ENCODE measurements around the gene CST6. TPM values are rescaled to one million over a fixed set of nuclear protein-coding genes. Genes with fewer than 3 reads are reported as not detected.

Gene CST6
- total and polyA plus RNA-seq, 2 donors (not counting 3 experiments of a cell fraction or from before 2014, with no cell fraction given), result 0.46 to 2.2 TPM

- FAIRE-seq (no peak), DNase-seq (ENCODE audit: low read depth, low spot score) (no peak)
- POLR2A ChIA-PET, result no interaction called here
- Histone ChIP-seq H3K36me3 (ENCODE audit: control insufficient read depth in 2 of 2, extremely low read depth in 1 of 2, insufficient read depth in 2 of 2, low read length in 2 of 2) (no peaks in the 10 kb centered on the region), H3K4me3 (replicated peaks in 1 of 3; ENCODE audit: insufficient read depth in 1 of 3, low read depth in 1 of 3, low read length in 3 of 3) (no peak overlapping the region), H3K9me1 (replicated peaks; ENCODE audit: control insufficient read depth, extremely low read depth, insufficient read depth, low read length) (no peaks in the 10 kb centered on the region), H3K4me2 (ENCODE audit: insufficient read depth, low read length) (no peak overlapping the region), H3K27ac (ENCODE audit: insufficient read depth, low read depth, low read length) (no peak overlapping the region), H3K4me1 (ENCODE audit: control insufficient read depth, extremely low read depth, insufficient read depth, low read length) (no peaks in the 10 kb centered on the region), H3K79me2 (ENCODE audit: control insufficient read depth, insufficient read depth, low read length) (no peaks in the 10 kb centered on the region), H4K20me1 (replicated peaks; ENCODE audit: control insufficient read depth, extremely low read depth, insufficient read depth, low read length) (no peaks in the 10 kb centered on the region), H3K9me3 (replicated peaks; ENCODE audit: control insufficient read depth, insufficient read depth, low read length) (no peaks in the 10 kb centered on the region), H3K9ac (replicated peaks; ENCODE audit: extremely low read depth, insufficient read depth, low read length) (no peak overlapping the region), H2AFZ (ENCODE audit: low read depth, low read length) (no peak overlapping the region), H3K27me3 (ENCODE audit: control insufficient read depth in 2 of 2, insufficient read depth in 2 of 2, low read length in 2 of 2) (peaks cover 0 to 8% of the 10 kb centered on the region in 2 experiments)
- dilution Hi-C loops (cut with MboI; ENCODE audit: extremely low pct_ligation_motif_present, low sequenced_read_pairs), result no loop called here
- CTCF ChIA-PET, result interaction anchor here (1.3 to 2.5 kb wide), 2 partner anchors 10 to 17 kb away, joined by 3 to 10 read pairs; no protein-coding TSS in a partner anchor
- no TSS peak for BruUV-seq (replicated peaks)
- TF ChIP-seq POLR2A (IDR thresholded peaks at IDR 0.05; ENCODE audit: low read depth, low read length), result no peak
- no peak for TF ChIP-seq MAX (IDR thresholded peaks at IDR 0.05; ENCODE audit: insufficient read depth, insufficient read length)
- intact Hi-C loops (cut with micrococcal nuclease), result no loop called here
Observed at GRCh38 chr11:66039765-66040164, 28.0 kb downstream of the CST6 start.

- Histone ChIP-seq H4K20me1 (replicated peaks; ENCODE audit: control insufficient read depth, extremely low read depth, insufficient read depth, low read length) (no peaks in the 10 kb centered on the region), H3K27ac (ENCODE audit: insufficient read depth, low read depth, low read length) (no peak overlapping the region), H3K4me1 (ENCODE audit: control insufficient read depth, extremely low read depth, insufficient read depth, low read length) (no peaks in the 10 kb centered on the region), H3K9me3 (replicated peaks; ENCODE audit: control insufficient read depth, insufficient read depth, low read length) (no peaks in the 10 kb centered on the region), H3K27me3 (ENCODE audit: control insufficient read depth in 2 of 2, insufficient read depth in 2 of 2, low read length in 2 of 2) (peaks cover 1 to 2% of the 10 kb centered on the region in 2 experiments), H3K36me3 (ENCODE audit: control insufficient read depth in 2 of 2, extremely low read depth in 1 of 2, insufficient read depth in 2 of 2, low read length in 2 of 2) (no peaks in the 10 kb centered on the region), H2AFZ (ENCODE audit: low read depth, low read length) (no peak overlapping the region), H3K9ac (replicated peaks; ENCODE audit: extremely low read depth, insufficient read depth, low read length) (no peak overlapping the region), H3K4me2 (ENCODE audit: insufficient read depth, low read length) (no peak overlapping the region), H3K9me1 (replicated peaks; ENCODE audit: control insufficient read depth, extremely low read depth, insufficient read depth, low read length) (no peaks in the 10 kb centered on the region), H3K79me2 (ENCODE audit: control insufficient read depth, insufficient read depth, low read length) (no peaks in the 10 kb centered on the region), H3K4me3 (replicated peaks in 1 of 3; ENCODE audit: insufficient read depth in 1 of 3, low read depth in 1 of 3, low read length in 3 of 3) (no peak overlapping the region)
- dilution Hi-C loops (cut with MboI; ENCODE audit: extremely low pct_ligation_motif_present, low sequenced_read_pairs) (no loop called here), intact Hi-C loops (cut with micrococcal nuclease) (no loop called here)
- no peak for DNase-seq (ENCODE audit: low read depth, low spot score)
- no peak for FAIRE-seq
- POLR2A ChIA-PET, result no interaction called here
- BruUV-seq (replicated peaks), result no TSS peak
- no peak for TF ChIP-seq JUN (IDR thresholded peaks at IDR 0.05; ENCODE audit: borderline replicate concordance, insufficient read depth, insufficient read length, low read depth)
- TF ChIP-seq MYC (IDR thresholded peaks at IDR 0.05; ENCODE audit: low read depth, low read length), result no peak
- no peak for TF ChIP-seq EZH2 (IDR thresholded peaks at IDR 0.05; ENCODE audit: borderline replicate concordance, low read depth, low read length, severe bottlenecking)
- TF ChIP-seq POLR2A (IDR thresholded peaks at IDR 0.05; ENCODE audit: low read depth, low read length), result no peak
- TF ChIP-seq CTCF (IDR thresholded peaks at IDR 0.05; ENCODE audit: extremely low read depth in 1 of 2, insufficient read depth in 1 of 2, low read depth in 1 of 2, low read length in 2 of 2), result no peak
- no peak for TF ChIP-seq MAX (IDR thresholded peaks at IDR 0.05; ENCODE audit: insufficient read depth, insufficient read length)
- TF ChIP-seq GATA2 (IDR thresholded peaks at IDR 0.05; ENCODE audit: insufficient read depth, insufficient read length, low read depth, low read length), result no peak
- TF ChIP-seq POLR2AphosphoS5 (IDR thresholded peaks at IDR 0.05; ENCODE audit: insufficient read depth, low read depth, low read length), result no peak
- no peak for TF ChIP-seq FOS (IDR thresholded peaks at IDR 0.05; ENCODE audit: borderline replicate concordance, insufficient read depth, low read length)
- CTCF ChIA-PET, result no interaction called here
Observed at GRCh38 chr11:66042227-66042995, 30.6 kb downstream of the CST6 start.
